Measurements from ENCODE around the gene NECTIN1. TPM values are rescaled to one million over a fixed set of nuclear protein-coding genes. Genes with fewer than 3 reads are reported as not detected.

Gene NECTIN1
- total and polyA plus RNA-seq, 2 of the 4 experiments (the other 2 are of a cell fraction) = 2.3 to 4.2 TPM

GRCh38 chr11:119619665-119620064 is 109.3 kb downstream of the NECTIN1 start:
- Histone ChIP-seq H2AK9ac (replicated peaks; ENCODE audit: low read depth, low read length, poor library complexity) (no peak overlapping the region), H4K91ac (ENCODE audit: insufficient read depth, low read depth, low read length) (no peak overlapping the region), H2BK20ac (ENCODE audit: low read depth, low read length) (no peak overlapping the region), H4K8ac (ENCODE audit: low read depth in 2 of 2, low read length in 2 of 2) (no peak overlapping the region), H3K27me3 (ENCODE audit: control insufficient read depth, insufficient read depth, low read length) (peaks cover 2% of the 10 kb centered on the region), H4K20me1 (ENCODE audit: insufficient read depth, low read length) (no peaks in the 10 kb centered on the region), H3K9ac (ENCODE audit: low read depth, low read length) (no peak overlapping the region), H3K56ac (ENCODE audit: extremely low read depth, insufficient read depth, low read length) (no peak overlapping the region), H3K9me1 (ENCODE audit: insufficient read depth, low read length) (peaks cover 7% of the 10 kb centered on the region), H2BK120ac (ENCODE audit: low read depth, low read length) (no peak overlapping the region), H3K4me2 (ENCODE audit: low read depth, low read length) (no peak overlapping the region), H3K36me3 (ENCODE audit: control insufficient read depth, insufficient read depth, low read length) (no peaks in the 10 kb centered on the region), H3K18ac (ENCODE audit: low read depth, low read length) (no peak overlapping the region), H2AK5ac (ENCODE audit: low read depth, low read length) (no peak overlapping the region), H3K14ac (replicated peaks; ENCODE audit: low read depth, low read length) (no peak overlapping the region), H3K79me1 (ENCODE audit: low read depth in 1 of 2, low read length in 2 of 2) (no peaks in the 10 kb centered on the region), H3K23ac (ENCODE audit: low read depth, low read length) (no peak overlapping the region), H2BK5ac (ENCODE audit: low read depth, low read length, poor library complexity, severe bottlenecking) (no peak overlapping the region), H3K9me3 (ENCODE audit: control insufficient read depth, insufficient read depth, low read length) (no peaks in the 10 kb centered on the region), H2AFZ (replicated peaks; ENCODE audit: low read length, poor library complexity) (no peak overlapping the region), H3K27ac (ENCODE audit: insufficient read depth, low read length) (no peak overlapping the region), H2BK15ac (ENCODE audit: low read depth, low read length) (no peak overlapping the region), H3K4me3 (ENCODE audit: insufficient read depth, low read depth, low read length) (no peak overlapping the region), H4K5ac (ENCODE audit: low read depth, low read length) (no peak overlapping the region), H3K4me1 (ENCODE audit: control insufficient read depth, insufficient read depth, low read length) (peaks cover 16% of the 10 kb centered on the region), H3K4ac (ENCODE audit: low read depth, low read length) (no peak overlapping the region)
- no TSS peak for BruUV-seq (replicated peaks)
- no peak for TF ChIP-seq FOS (IDR thresholded peaks at IDR 0.05; ENCODE audit: low read depth, low read length)
- no peak for TF ChIP-seq RCOR1 (IDR thresholded peaks at IDR 0.05; ENCODE audit: insufficient replicate concordance, low read length)
- no peak for TF ChIP-seq NFE2L2 (IDR thresholded peaks at IDR 0.05; ENCODE audit: low read depth, low read length)
- TF ChIP-seq, protein P1, sequence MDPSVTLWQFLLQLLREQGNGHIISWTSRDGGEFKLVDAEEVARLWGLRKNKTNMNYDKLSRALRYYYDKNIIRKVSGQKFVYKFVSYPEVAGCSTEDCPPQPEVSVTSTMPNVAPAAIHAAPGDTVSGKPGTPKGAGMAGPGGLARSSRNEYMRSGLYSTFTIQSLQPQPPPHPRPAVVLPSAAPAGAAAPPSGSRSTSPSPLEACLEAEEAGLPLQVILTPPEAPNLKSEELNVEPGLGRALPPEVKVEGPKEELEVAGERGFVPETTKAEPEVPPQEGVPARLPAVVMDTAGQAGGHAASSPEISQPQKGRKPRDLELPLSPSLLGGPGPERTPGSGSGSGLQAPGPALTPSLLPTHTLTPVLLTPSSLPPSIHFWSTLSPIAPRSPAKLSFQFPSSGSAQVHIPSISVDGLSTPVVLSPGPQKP (IDR thresholded peaks at IDR 0.05; ENCODE audit: borderline replicate concordance, low read depth, low read length) = no peak
- no peak for TF ChIP-seq BHLHE40 (IDR thresholded peaks at IDR 0.05; ENCODE audit: low read depth, low read length)
- no peak for TF ChIP-seq MXI1 (IDR thresholded peaks at IDR 0.05; ENCODE audit: borderline replicate concordance, low read depth, low read length)
- ATAC-seq (ENCODE audit: low read depth) (no peak), DNase-seq (no peak)
- dilution Hi-C loops (cut with HindIII; ENCODE audit: low sequenced_read_pairs, unreplicated experiment) = no loop called here
- WGBS, 2 experiments (ENCODE audit: extremely low coverage in 2 of 2, insufficient read length in 1 of 2) = no CpG with 5 or more reads among the region's 3 CpGs
- intact Hi-C loops (cut with micrococcal nuclease) = no loop called here
- in situ Hi-C loops (cut with MboI; ENCODE audit: low sequenced_read_pairs) = no loop called here
- ChIA-PET POLR2A (ENCODE audit: unreplicated experiment) (no interaction called here), CTCF (interaction anchor here (0.6 kb wide), 1 partner anchor 687 kb away, joined by 3 read pairs; no protein-coding TSS in a partner anchor)

Data from IMR-90 (cell line).